CD14-positive monocyte (primary cell): Measurements from ENCODE around the gene IMPDH1. TPM values are rescaled to one million over a fixed set of nuclear protein-coding genes. Genes with fewer than 3 reads are reported as not detected.

Experiments used
- DNase-seq, 3 donors: peaks; one replicate each; pipeline ENCODE4 v3.0.0-alpha.2; 2011 to 2022
- H2AFZ ChIP-seq: 2 replicates; pipeline ENCODE4 v1.6.0; 2012; ENCODE audit warnings: mild to moderate bottlenecking, low read depth, low read length, inconsistent platforms; ENCODE audit not compliant: insufficient read depth, poor library complexity, severe bottlenecking
- H3K27ac ChIP-seq, 2 donors: 1 replicate in 1 of 2; 2 replicates in 1 of 2; pipeline ENCODE4 v1.5.1; 2012 to 2013; ENCODE audit warnings: low read length in 2 of 2, control low read depth in 1 of 2, inconsistent platforms in 1 of 2, low read depth in 1 of 2, mild to moderate bottlenecking in 1 of 2
- H3K27me3 ChIP-seq, 2 donors: one replicate each; pipeline versions ENCODE4 v1.6.0 to v1.6.1; 2011 to 2013; ENCODE audit warnings: low read length in 2 of 2; ENCODE audit not compliant: control insufficient read depth in 2 of 2, insufficient read depth in 2 of 2
- H3K36me3 ChIP-seq, 2 donors: replicated peaks in 1 of 2; 1 replicate in 1 of 2; 2 replicates in 1 of 2; pipeline versions ENCODE4 v1.5.1 to v1.6.1; 2012 to 2013; ENCODE audit warnings: low read length in 2 of 2, control low read depth in 1 of 2, inconsistent platforms in 1 of 2, mild to moderate bottlenecking in 1 of 2; ENCODE audit not compliant: insufficient read depth in 2 of 2, control insufficient read depth in 1 of 2
- H3K4me1 ChIP-seq, 2 donors: 1 replicate in 1 of 2; 2 replicates in 1 of 2; pipeline versions ENCODE4 v1.5.1 to v1.6.1; 2012 to 2013; ENCODE audit warnings: low read length in 2 of 2, control low read depth in 1 of 2, inconsistent platforms in 1 of 2, mild to moderate bottlenecking in 1 of 2, moderate library complexity in 1 of 2; ENCODE audit not compliant: insufficient read depth in 2 of 2, control insufficient read depth in 1 of 2
- H3K4me2 ChIP-seq: replicated peaks from 2 replicates; pipeline ENCODE3; 2012; ENCODE audit warnings: low read length, moderate library complexity, mild to moderate bottlenecking; ENCODE audit not compliant: poor library complexity, severe bottlenecking; ENCODE audit errors: extremely low read depth
- H3K4me3 ChIP-seq, 3 experiments: fragments of 200-600 bp in 1 of 3; sonication (generic) in 1 of 3; replicated peaks in 1 of 3; 1 replicate in 2 of 3; 2 replicates in 1 of 3; pipeline ENCODE4 v1.5.1; 2011 to 2013; ENCODE audit warnings: low read length in 3 of 3, mild to moderate bottlenecking in 3 of 3, control low read depth in 2 of 3, low read depth in 2 of 3, inconsistent platforms in 1 of 3, moderate library complexity in 1 of 3
- H3K79me2 ChIP-seq: 2 replicates; pipeline ENCODE4 v1.6.0; 2012; ENCODE audit warnings: mild to moderate bottlenecking, control low read depth, inconsistent platforms, low read length, moderate library complexity; ENCODE audit not compliant: insufficient read depth
- H3K9ac ChIP-seq: 2 replicates; pipeline ENCODE4 v1.6.0; 2017; ENCODE audit warnings: low read length, mild to moderate bottlenecking; ENCODE audit not compliant: insufficient read depth, poor library complexity, severe bottlenecking
- H3K9me3 ChIP-seq, 2 donors: replicated peaks in 1 of 2; 1 replicate in 1 of 2; 2 replicates in 1 of 2; pipeline versions ENCODE4 v1.5.1 to v1.6.1; 2012 to 2013; ENCODE audit warnings: low read length in 2 of 2, control low read depth in 1 of 2; ENCODE audit not compliant: control insufficient read depth in 1 of 2, insufficient read depth in 1 of 2
- H4K20me1 ChIP-seq: 2 replicates; pipeline ENCODE4 v1.6.0; 2012; ENCODE audit warnings: mild to moderate bottlenecking, low read length, control low read depth, moderate library complexity; ENCODE audit not compliant: insufficient read depth
- H3K27ac Mint-ChIP-seq, 7 donors: one replicate each; pipeline ENCODE4 v1.8.0; 2020; ENCODE audit warnings: mild to moderate bottlenecking in 7 of 7, mixed read lengths in 7 of 7, moderate library complexity in 6 of 7, inconsistent platforms in 2 of 7
- H3K27me3 Mint-ChIP-seq, 3 donors: one replicate each; pipeline ENCODE4 v1.8.0; 2021 to 2022; ENCODE audit warnings: low read depth in 3 of 3, mild to moderate bottlenecking in 3 of 3, mixed read lengths in 3 of 3, moderate library complexity in 3 of 3, inconsistent platforms in 1 of 3
- H3K36me3 Mint-ChIP-seq, 2 donors: one replicate each; pipeline ENCODE4 v1.8.0; 2020; ENCODE audit warnings: mixed read lengths in 2 of 2, inconsistent platforms in 1 of 2, mild to moderate bottlenecking in 1 of 2
- H3K4me1 Mint-ChIP-seq: one replicate; pipeline ENCODE4 v1.8.0; 2020; ENCODE audit warnings: mild to moderate bottlenecking, mixed read lengths
- H3K4me3 Mint-ChIP-seq, 2 donors: one replicate each; pipeline ENCODE4 v1.8.0; 2020; ENCODE audit warnings: mild to moderate bottlenecking in 2 of 2, mixed read lengths in 2 of 2, moderate library complexity in 1 of 2
- H3K9me3 Mint-ChIP-seq, 7 donors: one replicate each; pipeline ENCODE4 v1.8.0; 2020 to 2022; ENCODE audit warnings: mixed read lengths in 7 of 7, mild to moderate bottlenecking in 6 of 7, moderate library complexity in 6 of 7, inconsistent platforms in 2 of 7
- CTCF ChIP-seq: fragments of 200-600 bp; IDR thresholded peaks from one replicate; pipeline ENCODE4 v1.8.0; 2022; ENCODE audit warnings: antibody characterized with exemption, mild to moderate bottlenecking
- WGBS: methylation state at CpG from one replicate; pipeline ENCODE4 v1.1.5; 2013; ENCODE audit warnings: missing lambda C conversion rate; ENCODE audit not compliant: insufficient coverage; 5-methylcytosine and 5-hydroxymethylcytosine counted together
- intact Hi-C, 2 donors: fragments of 100-400 bp; cut with micrococcal nuclease; formaldehyde crosslinking; loops; one replicate each; pipeline versions ENCODE4 v1.15.0 to v1.15.1; 2023
- polyA plus RNA-seq, 3 donors: library from polyadenylated mRNA; depleted of rRNA in 1 of 3; unstranded in 2 of 3; stranded (reverse) in 1 of 3; fragments of 300-500 nt in 2 of 3; fragments of >200 nt in 1 of 3; fragmentation: Illumina TruSeq in 2 of 3; gene quantifications; 1 replicate in 2 of 3; 2 replicates in 1 of 3; pipeline ENCODE4 v1.2.3, GENCODE V29; 2012 to 2021

Gene IMPDH1
- polyA plus RNA-seq, 3 donors = 110 to 259 (median 152) TPM

GRCh38 chr7:128379900-128380479 lies 29.8 kb downstream of the IMPDH1 start:
- Histone ChIP-seq H3K9ac (no peak overlapping the region), H3K79me2 (no peaks in the 10 kb centered on the region), H4K20me1 (no peaks in the 10 kb centered on the region), H3K36me3 (no peaks in the 10 kb centered on the region), H3K4me3 (no peak overlapping the region), H3K9me3 (no peaks in the 10 kb centered on the region), H3K4me1 (peaks cover 11 to 15% of the 10 kb centered on the region in 2 donors), H3K27me3 (no peaks in the 10 kb centered on the region), H2AFZ (no peak overlapping the region), H3K27ac (no peak overlapping the region), H3K4me2 (no peak overlapping the region)
- Mint-ChIP-seq H3K4me1 (peaks cover 14% of the 10 kb centered on the region), H3K9me3 (no peaks in the 10 kb centered on the region), H3K36me3 (no peaks in the 10 kb centered on the region), H3K4me3 (no peak overlapping the region), H3K27ac (no peak overlapping the region), H3K27me3 (peaks cover 0 to 3% (median 0%) of the 10 kb centered on the region in 3 donors)
- DNase-seq = no peak
- WGBS = 98% methylated on average over 4 of the region's 6 CpGs
- no peak for TF ChIP-seq CTCF
- intact Hi-C loops = no loop called here

GRCh38 chr7:128378637-128379036 lies 31.1 kb downstream of the IMPDH1 start:
- H3K27me3 ChIP-seq = no peaks in the 10 kb centered on the region
- Mint-ChIP-seq H3K27ac (peak overlapping the region in 3 of 7 donors; percentile 10 to 24 (median 12)), H3K36me3 (no peaks in the 10 kb centered on the region), H3K4me3 (no peak overlapping the region), H3K27me3 (peaks cover 0 to 5% (median 0%) of the 10 kb centered on the region in 3 donors), H3K9me3 (no peaks in the 10 kb centered on the region), H3K4me1 (peaks cover 14% of the 10 kb centered on the region)
- H4K20me1 ChIP-seq = no peaks in the 10 kb centered on the region
- peaks cover 11 to 15% of the 10 kb centered on the region in 2 donors for H3K4me1 ChIP-seq
- no peak overlapping the region for H3K9ac ChIP-seq
- 67% methylated on average over 1 of the region's 2 CpGs for WGBS
- no peaks in the 10 kb centered on the region for H3K9me3 ChIP-seq
- DNase-seq = no peak
- intact Hi-C loops = no loop called here
- H3K4me3 ChIP-seq = no peak overlapping the region
- no peak overlapping the region for H3K4me2 ChIP-seq
- no peaks in the 10 kb centered on the region for H3K36me3 ChIP-seq
- no peak for TF ChIP-seq CTCF
- H3K27ac ChIP-seq = no peak overlapping the region
- H3K79me2 ChIP-seq = no peaks in the 10 kb centered on the region
- H2AFZ ChIP-seq = peak overlapping the region; percentile 15
